Muscle of leg (tissue), 11 donors: ENCODE data around the gene CCNQ. TPM values are rescaled to one million over a fixed set of nuclear protein-coding genes. Genes with fewer than 3 reads are reported as not detected.

ENCODE experiments used
- DNase-seq: peaks from one replicate; pipeline ENCODE4 v3.0.0; 2013
- H3K27ac ChIP-seq: one replicate; pipeline ENCODE4 v1.5.1; 2013; ENCODE audit warnings: mild to moderate bottlenecking, low read length, control low read depth
- H3K27me3 ChIP-seq: one replicate; pipeline ENCODE4 v1.6.1; 2013; ENCODE audit warnings: low read length; ENCODE audit not compliant: control insufficient read depth, insufficient read depth
- H3K36me3 ChIP-seq: one replicate; pipeline ENCODE4 v1.6.1; 2013; ENCODE audit warnings: low read length; ENCODE audit not compliant: control insufficient read depth, insufficient read depth
- H3K4me1 ChIP-seq: one replicate; pipeline ENCODE4 v1.6.1; 2013; ENCODE audit warnings: low read length; ENCODE audit not compliant: control insufficient read depth, insufficient read depth
- H3K4me3 ChIP-seq: one replicate; pipeline ENCODE4 v1.5.1; 2013; ENCODE audit warnings: low read length, control low read depth
- H3K9me3 ChIP-seq: replicated peaks from 2 replicates; pipeline ENCODE4 v1.6.1; 2013; ENCODE audit warnings: low read depth, low read length; ENCODE audit not compliant: control insufficient read depth
- WGBS: methylation state at CpG from one replicate; pipeline ENCODE4 v1.1.5; 2013; ENCODE audit warnings: missing lambda C conversion rate; ENCODE audit not compliant: insufficient coverage; 5-methylcytosine and 5-hydroxymethylcytosine counted together
- polyA plus RNA-seq, 8 donors: library from polyadenylated mRNA; unstranded; fragments of 120-200 nt; gene quantifications; one replicate each; pipeline versions ENCODE4 v1.2.1 to v1.2.3, GENCODE V29; 2013; ENCODE audit warnings: inconsistent platforms in 1 of 8, low replicate concordance in 1 of 8; ENCODE audit not compliant: insufficient read length in 8 of 8, insufficient read depth in 1 of 8
- total RNA-seq: library from RNA; stranded (reverse); fragments of 120-200 nt; gene quantifications from one replicate; pipeline ENCODE4 v1.2.4, GENCODE V29; 2013

Gene CCNQ
- total and polyA plus RNA-seq, 9 donors, result 11.7 to 15.9 (median 13.3) TPM

DNA sequence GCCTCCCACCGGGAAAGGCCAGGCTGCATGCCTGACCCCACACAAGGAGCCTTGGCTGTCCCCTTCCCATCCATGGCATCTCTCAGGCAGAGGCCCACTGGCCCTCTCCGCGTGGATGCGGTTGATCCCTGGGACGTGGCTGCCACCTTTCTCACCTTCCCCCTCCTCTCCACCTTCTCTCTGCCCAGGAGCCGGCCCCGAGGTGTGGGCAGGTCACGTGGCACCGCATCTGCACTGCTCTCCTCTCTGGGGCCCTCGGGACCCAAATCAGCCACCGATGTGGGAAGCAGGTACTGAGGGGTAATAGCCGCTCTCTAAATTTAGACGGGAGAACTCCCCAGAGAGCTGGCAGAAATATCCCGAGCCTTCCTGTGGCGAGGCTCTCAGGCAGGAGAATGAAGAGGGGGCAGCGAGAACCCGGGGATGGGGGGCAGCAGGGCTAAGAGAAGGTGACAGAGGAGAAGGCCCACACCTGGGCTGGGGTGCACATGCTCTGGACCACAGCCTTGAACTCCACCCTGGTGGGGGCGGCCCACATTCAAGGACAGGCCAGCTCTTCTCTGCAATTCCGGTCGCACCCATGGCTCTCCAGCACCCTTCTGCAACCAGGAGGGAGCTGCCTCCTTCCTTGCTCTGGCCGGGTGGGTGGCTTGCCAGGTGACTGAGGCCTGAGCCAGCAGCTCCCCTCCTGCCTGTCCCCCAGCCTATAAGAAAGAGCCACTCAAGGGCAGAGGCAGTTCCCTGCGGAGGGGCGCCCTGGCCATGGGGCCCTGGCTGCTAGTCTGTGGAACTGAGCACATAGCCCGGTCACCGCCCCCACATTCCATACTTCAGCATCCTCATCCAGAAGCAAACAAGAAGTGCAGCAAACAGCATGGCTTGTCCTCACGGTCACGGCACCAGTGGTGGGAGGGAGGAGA lies 38.4 kb upstream of the CCNQ start:
- WGBS, result 80% methylated on average over 18 of the region's 27 CpGs
- no peak for DNase-seq
- peaks cover 29% of the 10 kb centered on the region for H3K4me1 ChIP-seq

GRCh38 chrX:153636716-153637115 lies 37.8 kb upstream of the CCNQ start:
- H3K36me3 ChIP-seq, result no peaks in the 10 kb centered on the region
- peaks cover 26% of the 10 kb centered on the region for H3K4me1 ChIP-seq
- no peak overlapping the region for H3K4me3 ChIP-seq
- peaks cover 3% of the 10 kb centered on the region for H3K9me3 ChIP-seq
- H3K27me3 ChIP-seq, result peaks cover 29% of the 10 kb centered on the region
- WGBS, result 52% methylated on average over 4 of the region's 5 CpGs
- no peak for DNase-seq
- H3K27ac ChIP-seq, result no peak overlapping the region

More for the DNA sequence above, 38.4 kb upstream of the CCNQ start:
- Histone ChIP-seq H3K9me3 (peaks cover 2% of the 10 kb centered on the region), H3K4me3 (no peak overlapping the region), H3K27me3 (peaks cover 30% of the 10 kb centered on the region), H3K36me3 (no peaks in the 10 kb centered on the region), H3K27ac (no peak overlapping the region)

- Histone ChIP-seq H3K4me1 (peaks cover 19% of the 10 kb centered on the region), H3K36me3 (no peaks in the 10 kb centered on the region), H3K27ac (no peak overlapping the region), H3K4me3 (no peak overlapping the region), H3K27me3 (peaks cover 22% of the 10 kb centered on the region), H3K9me3 (peaks cover 5% of the 10 kb centered on the region)
- no peak for DNase-seq
- 70% methylated on average over 19 of the region's 21 CpGs for WGBS
These were observed 37.1 kb upstream of the CCNQ start for GRCh38 chrX:153635788-153636668.

DNA sequence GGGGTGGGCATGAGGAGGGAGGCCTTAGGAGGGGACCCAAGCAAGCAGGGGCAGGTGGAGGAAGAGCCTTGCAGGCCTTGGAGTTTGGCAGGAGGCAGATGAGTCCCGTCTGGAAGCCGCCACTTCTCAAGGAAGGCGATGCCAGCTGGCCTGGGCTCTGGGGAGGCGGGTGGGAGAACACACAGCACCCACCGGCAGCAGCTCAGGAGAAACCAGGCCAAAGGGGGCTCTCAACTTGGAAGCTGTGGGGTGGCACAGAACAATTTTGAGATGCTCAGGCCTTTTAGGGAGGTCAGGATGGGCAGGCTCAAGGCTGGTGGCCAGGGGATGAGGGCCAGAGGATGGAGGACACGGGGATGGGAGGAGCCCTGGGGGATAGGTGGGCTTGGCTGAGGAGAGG lies 36.4 kb upstream of the CCNQ start:
- peaks cover 19% of the 10 kb centered on the region for H3K27me3 ChIP-seq
- H3K4me1 ChIP-seq, result peaks cover 14% of the 10 kb centered on the region
- peaks cover 6% of the 10 kb centered on the region for H3K9me3 ChIP-seq
- H3K4me3 ChIP-seq, result no peak overlapping the region
- H3K27ac ChIP-seq, result no peak overlapping the region
- no peaks in the 10 kb centered on the region for H3K36me3 ChIP-seq
- no peak for DNase-seq
- 76% methylated on average over 6 of the region's 6 CpGs for WGBS

- H3K4me3 ChIP-seq, result no peak overlapping the region
- WGBS, result 43% methylated on average over 14 of the region's 15 CpGs
- no peaks in the 10 kb centered on the region for H3K36me3 ChIP-seq
- DNase-seq, result peak; percentile 79
- no peak overlapping the region for H3K27ac ChIP-seq
- peaks cover 19% of the 10 kb centered on the region for H3K27me3 ChIP-seq
- peaks cover 6% of the 10 kb centered on the region for H3K9me3 ChIP-seq
- H3K4me1 ChIP-seq, result peaks cover 11% of the 10 kb centered on the region
These were observed 35.9 kb upstream of the CCNQ start for GRCh38 chrX:153634832-153635231.

- WGBS, result 63% methylated on average over 8 of the region's 9 CpGs
- no peak overlapping the region for H3K27ac ChIP-seq
- H3K27me3 ChIP-seq, result peaks cover 14% of the 10 kb centered on the region
- H3K9me3 ChIP-seq, result peaks cover 6% of the 10 kb centered on the region
- H3K36me3 ChIP-seq, result no peaks in the 10 kb centered on the region
- peaks cover 11% of the 10 kb centered on the region for H3K4me1 ChIP-seq
- no peak overlapping the region for H3K4me3 ChIP-seq
- no peak for DNase-seq
These were observed 35.3 kb upstream of the CCNQ start for GRCh38 chrX:153634236-153634635.

DNA sequence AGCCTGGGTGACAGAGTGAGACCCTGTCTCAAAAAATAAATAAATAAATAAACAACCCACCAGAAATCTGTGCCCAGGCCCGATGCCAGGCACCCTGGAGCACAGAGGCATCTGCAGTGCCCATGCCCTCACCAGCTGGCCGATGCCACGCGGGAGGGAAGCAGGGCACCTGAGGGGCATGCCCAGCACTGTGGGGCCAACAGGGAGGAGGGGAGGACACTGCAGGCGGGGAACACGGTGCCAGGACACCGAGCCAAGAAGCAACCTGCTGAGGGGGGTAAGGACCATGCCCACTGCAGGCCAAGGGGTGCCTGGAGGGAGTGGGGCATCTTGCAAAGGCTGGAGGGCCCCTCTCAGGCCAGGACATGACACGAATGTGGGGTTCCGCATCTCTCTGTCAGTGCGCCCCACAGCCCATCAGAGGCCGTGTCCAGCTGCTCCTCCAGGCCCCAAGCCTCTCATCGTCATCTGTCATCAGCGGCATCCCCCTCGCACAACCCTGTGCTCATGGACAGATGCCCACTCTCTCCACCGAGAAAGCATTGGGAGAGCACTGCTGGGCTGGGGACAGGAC lies 34.8 kb upstream of the CCNQ start:
- H3K9me3 ChIP-seq, result peaks cover 6% of the 10 kb centered on the region
- DNase-seq, result no peak

GRCh38 chrX:153633048-153633447 lies 34.1 kb upstream of the CCNQ start:
- Histone ChIP-seq H3K27ac (no peak overlapping the region), H3K4me1 (peaks cover 13% of the 10 kb centered on the region), H3K36me3 (no peaks in the 10 kb centered on the region), H3K27me3 (peaks cover 8% of the 10 kb centered on the region), H3K9me3 (peaks cover 6% of the 10 kb centered on the region), H3K4me3 (no peak overlapping the region)
- WGBS, result 88% methylated on average over 14 of the region's 14 CpGs
- DNase-seq, result no peak

More for the DNA sequence above, 34.8 kb upstream of the CCNQ start:
- 86% methylated on average over 15 of the region's 15 CpGs for whole genome bisulfite sequencing
- Histone ChIP-seq H3K36me3 (no peaks in the 10 kb centered on the region), H3K4me1 (peaks cover 11% of the 10 kb centered on the region), H3K27ac (no peak overlapping the region), H3K4me3 (no peak overlapping the region), H3K27me3 (peaks cover 9% of the 10 kb centered on the region)

DNA sequence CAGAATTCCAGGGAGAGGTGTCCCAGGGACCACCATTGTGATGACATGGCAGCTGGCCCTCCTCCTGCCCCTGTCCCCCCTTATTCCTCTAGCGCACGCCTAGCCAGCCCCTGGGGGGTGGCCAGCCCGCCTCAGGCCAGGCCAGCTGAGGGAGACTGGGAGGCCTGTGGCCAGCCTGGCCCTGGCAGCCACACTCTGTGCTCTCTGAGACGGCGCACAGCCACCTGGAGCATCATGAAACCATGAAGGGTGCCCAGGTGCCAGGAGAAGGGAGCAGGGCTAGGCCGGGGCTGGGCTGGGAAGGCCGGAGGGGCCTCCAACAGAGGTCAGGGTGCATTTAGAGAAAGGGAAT lies 33.6 kb upstream of the CCNQ start:
- H3K27ac ChIP-seq, result no peak overlapping the region
- WGBS, result 94% methylated on average over 4 of the region's 7 CpGs

More for the DNA sequence above, 33.6 kb upstream of the CCNQ start:
- peaks cover 4% of the 10 kb centered on the region for H3K27me3 ChIP-seq
- no peak for DNase-seq
- no peaks in the 10 kb centered on the region for H3K36me3 ChIP-seq
- H3K4me3 ChIP-seq, result no peak overlapping the region
- H3K9me3 ChIP-seq, result peaks cover 6% of the 10 kb centered on the region
- peaks cover 17% of the 10 kb centered on the region for H3K4me1 ChIP-seq
